NCI-H1105 (cell line): ENCODE data around the gene BCCIP.

ENCODE experiments used
- DNase-seq: peaks from one replicate; lab custom pipeline; 2025; lab: John Stamatoyannopoulos, UW

Gene BCCIP

DNA sequence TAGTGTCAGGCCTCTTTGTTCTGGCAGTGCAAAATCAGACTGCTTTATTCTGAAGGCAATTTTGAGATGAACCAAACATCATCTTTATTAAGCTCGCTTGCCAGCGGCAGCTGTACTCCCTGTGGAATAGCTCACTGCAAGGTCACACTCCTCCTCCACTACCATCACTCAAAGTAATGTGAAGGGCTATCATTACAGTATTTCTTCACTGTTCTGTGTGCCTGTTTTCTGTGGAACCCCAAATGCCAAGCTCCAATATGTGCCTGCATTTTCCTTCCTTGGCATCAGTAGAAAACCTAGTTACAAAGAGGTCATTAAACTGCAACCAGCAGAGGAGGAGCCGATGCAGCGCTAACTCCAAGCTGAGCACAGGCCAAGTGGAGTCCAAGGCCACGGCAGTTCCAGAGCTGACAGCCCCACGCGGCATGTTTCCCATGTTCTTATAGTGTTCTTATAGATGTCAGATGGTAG lies 21.4 kb downstream of the BCCIP start:
- DNase-seq, result no peak

DNA sequence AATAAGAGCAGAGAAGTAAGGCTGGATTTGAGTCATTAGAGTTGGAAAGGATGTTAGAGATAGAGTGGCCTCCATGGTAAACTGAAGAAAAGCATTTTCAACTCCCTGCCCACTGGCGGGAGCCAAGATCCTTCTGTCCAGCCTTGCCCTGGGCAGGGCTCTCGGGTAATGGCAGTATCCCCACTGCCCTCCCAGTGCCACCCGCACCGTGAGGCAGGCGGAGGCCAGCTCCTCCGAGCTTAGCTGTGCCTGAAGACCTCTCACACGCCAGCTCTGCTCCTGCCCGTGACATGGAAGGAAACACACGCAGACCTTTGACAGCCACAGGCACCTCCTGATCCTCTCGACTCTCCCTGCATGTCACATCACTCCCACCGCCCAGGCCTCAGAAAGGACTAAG lies 22.3 kb downstream of the BCCIP start:
- DNase-seq, result no peak

GRCh38 chr10:125846894-125847293 lies 23.5 kb downstream of the BCCIP start:
- no peak for DNase-seq

DNA sequence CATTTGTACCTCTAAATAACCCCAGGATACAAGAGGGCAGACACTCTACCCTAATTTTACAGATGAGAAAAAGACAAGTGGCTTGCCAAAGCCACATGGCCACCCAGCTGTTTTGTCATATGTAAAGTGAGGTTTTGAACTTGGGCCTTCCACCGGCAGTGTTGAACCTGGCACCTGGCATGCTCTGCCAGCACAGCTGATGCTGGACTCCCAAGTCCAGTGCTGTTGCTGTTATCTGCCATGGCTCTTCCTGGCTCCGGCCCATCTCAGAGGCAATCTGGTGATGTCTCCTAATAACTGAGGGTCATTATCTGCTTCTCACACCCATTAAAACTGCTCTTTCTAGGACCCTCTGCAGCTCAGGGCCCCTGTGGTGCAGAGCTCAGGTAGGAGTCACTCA lies 25.0 kb downstream of the BCCIP start:
- DNase-seq, result no peak

DNA sequence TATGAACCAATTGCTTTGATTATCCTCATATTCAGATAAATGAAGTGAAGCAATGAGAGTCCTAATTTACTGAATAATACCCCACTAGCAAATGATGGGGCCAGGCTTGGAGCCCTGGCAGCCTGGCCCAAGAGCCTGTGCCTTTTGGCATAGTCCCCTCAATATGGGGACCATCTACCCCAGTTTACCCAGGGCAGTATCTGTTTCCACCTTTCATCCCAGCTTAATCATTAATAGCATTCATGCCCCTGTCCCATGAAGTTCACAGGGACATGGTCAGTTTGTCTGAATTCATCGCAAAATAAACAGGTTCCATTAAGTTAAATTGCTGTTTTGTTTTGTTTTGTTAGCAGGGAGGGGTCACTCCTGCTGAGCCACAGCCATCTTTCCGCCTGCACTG lies 25.5 kb downstream of the BCCIP start:
- DNase-seq, result no peak

- no peak for DNase-seq
These were observed 26.1 kb downstream of the BCCIP start for GRCh38 chr10:125849448-125849847.

- no peak for DNase-seq
These were observed 27.7 kb downstream of the BCCIP start for GRCh38 chr10:125850766-125851731.

DNA sequence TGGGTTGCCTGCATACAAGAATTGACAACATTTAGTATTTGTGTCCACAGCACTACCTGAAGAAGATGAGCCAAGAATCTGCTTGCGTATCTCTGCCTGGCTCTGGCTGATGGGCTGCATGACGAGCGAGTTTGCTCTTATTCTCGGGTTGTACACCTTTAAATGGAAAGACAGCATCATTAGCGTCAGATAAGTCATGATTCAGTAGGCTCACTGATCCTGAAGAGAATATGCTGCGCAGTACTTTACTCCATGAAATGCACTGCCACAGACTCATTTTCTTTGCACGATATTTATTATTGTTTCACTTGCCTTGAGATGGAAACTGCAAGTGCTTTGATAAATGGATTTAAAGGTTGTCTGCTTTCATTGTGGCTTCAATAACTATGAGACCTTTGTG lies 29.1 kb downstream of the BCCIP start:
- no peak for DNase-seq

DNA sequence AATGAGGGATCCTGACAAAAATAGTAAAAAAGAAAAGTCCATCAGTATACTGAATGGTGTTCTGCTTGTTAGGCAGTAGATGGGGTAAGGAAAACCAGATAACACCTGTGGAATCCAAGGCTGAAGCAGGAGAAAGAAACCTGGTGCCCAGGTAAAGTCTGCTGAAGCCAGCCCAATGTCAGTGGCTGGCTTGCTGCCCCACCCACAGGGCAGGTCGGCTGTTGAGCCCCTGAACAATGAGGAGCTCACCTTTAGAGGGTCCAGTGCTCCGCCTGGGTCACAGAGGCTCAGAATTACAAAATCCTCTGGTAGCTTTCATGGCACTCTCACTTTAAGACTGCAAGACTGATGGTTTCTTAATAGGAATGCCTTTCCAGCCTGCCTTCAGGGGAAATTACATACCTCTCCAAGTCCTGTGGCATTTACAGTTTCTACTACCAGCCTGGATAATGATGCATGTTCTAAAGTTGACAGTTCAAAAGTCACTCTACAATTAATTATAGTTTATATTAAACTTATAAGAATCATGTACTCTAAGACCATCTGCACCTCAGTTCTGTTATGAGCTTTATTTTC lies 33.9 kb downstream of the BCCIP start:
- DNase-seq, result no peak

GRCh38 chr10:125859128-125859817 lies 35.9 kb downstream of the BCCIP start:
- DNase-seq, result no peak

DNA sequence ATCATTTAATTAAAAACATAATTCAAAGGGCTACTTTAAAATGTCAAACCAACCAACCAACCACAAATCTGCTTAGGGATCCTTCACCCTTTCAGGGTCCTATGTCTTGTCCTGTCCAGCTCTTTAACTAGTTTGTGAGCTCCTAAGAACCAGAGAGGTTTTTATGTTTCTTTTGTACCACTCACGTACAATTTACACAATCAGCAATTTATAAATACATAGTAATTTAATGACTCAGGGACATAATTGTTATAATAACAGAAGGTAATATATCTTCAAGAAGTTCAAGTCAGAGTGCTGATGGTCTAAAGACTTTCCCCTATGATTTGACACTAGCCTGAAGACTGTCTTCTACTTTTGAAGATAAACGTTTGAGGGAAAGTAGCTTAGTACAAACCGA lies 41.8 kb downstream of the BCCIP start:
- no peak for DNase-seq

DNA sequence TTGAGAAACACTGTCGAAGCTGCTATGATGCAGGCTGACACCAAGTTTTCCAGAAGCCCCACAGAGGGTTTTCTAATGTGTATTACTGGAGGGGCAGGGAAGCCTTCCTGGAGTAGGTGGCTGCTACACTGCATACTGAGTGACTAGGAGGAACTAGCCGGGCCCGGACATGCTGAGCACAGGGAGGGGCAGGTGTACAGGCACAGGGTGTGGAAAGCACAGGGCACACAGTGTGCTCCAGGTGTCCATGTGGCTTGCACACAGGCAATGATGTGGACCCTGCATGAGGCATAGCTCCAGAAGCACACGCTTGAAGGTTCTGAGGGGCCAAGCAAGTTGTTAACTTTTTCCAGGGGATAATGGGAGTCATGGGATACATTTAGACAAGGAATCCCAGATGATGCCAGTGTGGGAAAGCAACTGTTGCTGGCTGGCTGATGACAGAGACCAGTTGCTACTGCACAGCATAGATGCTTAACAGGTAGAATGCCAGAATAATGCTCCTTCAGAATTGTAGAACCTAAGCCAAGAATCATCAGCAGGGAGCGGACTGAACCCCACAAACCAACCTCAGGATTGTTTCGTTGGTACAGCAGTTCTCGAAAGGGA lies 43.2 kb downstream of the BCCIP start:
- DNase-seq, result no peak

DNA sequence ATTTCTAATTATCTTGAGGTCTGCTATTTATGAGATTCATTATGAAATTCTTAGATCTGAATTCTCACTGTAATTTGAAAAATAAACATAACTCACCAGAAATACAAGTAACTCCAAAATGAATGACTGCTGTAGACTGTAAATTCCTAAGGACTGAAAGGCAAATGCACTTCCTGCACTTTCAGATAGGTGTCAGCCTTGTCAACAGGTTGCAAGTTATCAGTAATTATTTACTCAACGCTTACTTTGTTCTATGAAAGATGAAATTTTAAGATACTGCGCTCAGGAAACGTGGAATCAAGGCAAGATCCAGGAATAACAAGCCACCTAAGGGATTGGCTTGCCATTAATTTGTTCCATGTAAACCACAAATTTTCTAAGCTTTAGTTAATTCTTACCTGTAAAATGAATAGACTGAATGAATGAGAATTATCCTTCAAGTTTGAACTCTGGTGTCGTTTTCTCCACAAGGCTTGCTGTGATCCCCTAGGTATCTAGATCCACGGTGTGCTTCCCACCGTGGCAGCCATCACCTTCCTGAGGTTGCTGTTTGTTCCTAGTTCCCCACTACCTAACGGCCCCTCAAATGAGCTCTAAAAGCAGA lies 45.1 kb downstream of the BCCIP start:
- DNase-seq, result no peak

GRCh38 chr10:125871338-125871737 lies 48.0 kb downstream of the BCCIP start:
- DNase-seq, result no peak

- no peak for DNase-seq
These were observed 55.9 kb downstream of the BCCIP start for GRCh38 chr10:125878957-125879835.

- no peak for DNase-seq
These were observed 57.4 kb downstream of the BCCIP start for GRCh38 chr10:125880719-125881118.

- no peak for DNase-seq
These were observed 57.8 kb downstream of the BCCIP start, which contains the start of gene DHX32 for GRCh38 chr10:125881192-125881591. Gene DHX32 (minus strand): TSS chr10:125881292. CDS start chr10:125880824, 468 bp downstream.

DNA sequence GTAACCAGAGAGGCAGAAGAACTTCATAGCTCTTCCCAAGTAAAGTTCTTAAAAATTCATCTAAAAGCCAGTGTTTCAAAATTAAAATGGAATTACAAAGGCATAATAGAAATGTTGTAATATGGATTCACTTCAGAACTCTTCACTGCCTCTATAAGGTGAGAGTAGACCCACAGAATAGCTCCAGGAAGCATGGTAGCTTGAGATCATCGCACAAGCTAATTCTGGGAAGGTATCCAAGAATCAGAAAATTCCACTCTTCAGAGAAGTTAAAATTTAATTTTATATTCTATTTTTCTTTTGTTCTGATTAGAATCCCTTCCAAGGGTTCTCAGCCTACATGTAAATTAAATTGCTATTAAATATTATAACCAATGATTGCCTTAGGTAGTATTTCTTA lies 59.2 kb downstream of the BCCIP start:
- DNase-seq, result no peak

GRCh38 chr10:125883211-125883610 lies 59.9 kb downstream of the BCCIP start:
- DNase-seq, result no peak
